T-helper 1 cell treated with Interleukin-12 subunit alpha and Interleukin-12 subunit beta and Interleukin-4 antibody, amounts not matched to agents 30 μg/mL and 1 μg/mL, for 36 hours (primary cell): Measurements from ENCODE around the gene SLC11A2.

ENCODE experiments used
- H3K27ac Mint-ChIP-seq: one replicate; pipeline ENCODE4 v1.8.0; 2021; ENCODE audit warnings: mild to moderate bottlenecking, mixed read lengths
- H3K27me3 Mint-ChIP-seq: one replicate; pipeline ENCODE4 v1.8.0; 2021; ENCODE audit warnings: low read depth, mixed read lengths
- H3K36me3 Mint-ChIP-seq: one replicate; pipeline ENCODE4 v1.8.0; 2021; ENCODE audit warnings: low read depth, mixed read lengths
- H3K4me1 Mint-ChIP-seq: one replicate; pipeline ENCODE4 v1.8.0; 2021; ENCODE audit warnings: low read depth, mixed read lengths
- H3K4me3 Mint-ChIP-seq: one replicate; pipeline ENCODE4 v1.8.0; 2021; ENCODE audit warnings: mild to moderate bottlenecking, moderate library complexity, mixed read lengths
- H3K9me3 Mint-ChIP-seq: one replicate; pipeline ENCODE4 v1.8.0; 2021; ENCODE audit warnings: mixed read lengths

Gene SLC11A2

DNA sequence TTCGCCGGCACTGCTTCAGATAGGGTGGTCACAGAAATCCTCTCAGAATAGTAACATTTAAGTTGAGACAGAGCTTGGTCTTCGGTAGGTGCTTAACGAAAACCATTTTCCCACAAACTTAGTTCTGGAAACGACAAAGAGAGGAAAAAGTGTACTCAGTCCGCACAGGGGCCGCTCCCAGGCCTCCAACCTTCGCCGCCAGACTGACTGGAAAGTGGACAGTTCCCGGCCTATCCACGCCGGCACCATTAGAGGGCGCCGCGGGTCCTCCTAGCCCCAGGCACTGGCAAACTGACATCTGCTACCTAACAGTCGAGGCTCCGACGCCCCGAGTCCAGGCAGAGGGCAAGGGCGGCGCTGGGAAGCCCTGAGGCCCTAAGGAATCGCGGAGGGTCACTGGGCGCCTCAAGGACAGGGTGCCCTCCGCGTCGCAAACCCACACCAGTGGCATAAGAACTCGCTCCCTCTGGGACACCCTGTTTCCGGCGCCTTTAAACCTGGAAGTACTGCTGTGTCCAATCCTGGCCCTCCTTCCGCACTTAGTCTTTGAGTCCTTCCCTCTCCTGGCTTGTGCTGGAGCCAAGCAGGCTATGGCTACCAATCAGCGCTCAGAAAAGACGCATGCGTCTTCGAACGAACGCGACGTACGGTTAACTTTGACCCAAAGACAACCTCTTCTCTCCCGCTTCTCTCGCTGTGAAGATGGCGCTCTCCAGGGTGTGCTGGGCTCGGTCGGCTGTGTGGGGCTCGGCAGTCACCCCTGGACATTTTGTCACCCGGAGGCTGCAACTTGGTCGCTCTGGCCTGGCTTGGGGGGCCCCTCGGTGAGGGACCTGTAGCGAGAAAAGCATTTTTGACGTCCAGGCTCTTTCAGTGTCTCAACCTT lies 21.7 kb upstream of the SLC11A2 start, which contains the start of gene LETMD1:
LETMD1 (plus strand) TSS at position 673 of the 886 bp plus-strand sequence; CDS start at position 703, 30 bp downstream.
- Mint-ChIP-seq H3K9me3 (no peaks in the 10 kb centered on the region), H3K4me3 (peak within 1 kb of the TSS; percentile 95), H3K27ac (peak within 1 kb of the TSS; percentile 93), H3K36me3 (peaks cover 14% of the 10 kb centered on the region), H3K4me1 (peaks cover 26% of the 10 kb centered on the region), H3K27me3 (no peaks in the 10 kb centered on the region)

DNA sequence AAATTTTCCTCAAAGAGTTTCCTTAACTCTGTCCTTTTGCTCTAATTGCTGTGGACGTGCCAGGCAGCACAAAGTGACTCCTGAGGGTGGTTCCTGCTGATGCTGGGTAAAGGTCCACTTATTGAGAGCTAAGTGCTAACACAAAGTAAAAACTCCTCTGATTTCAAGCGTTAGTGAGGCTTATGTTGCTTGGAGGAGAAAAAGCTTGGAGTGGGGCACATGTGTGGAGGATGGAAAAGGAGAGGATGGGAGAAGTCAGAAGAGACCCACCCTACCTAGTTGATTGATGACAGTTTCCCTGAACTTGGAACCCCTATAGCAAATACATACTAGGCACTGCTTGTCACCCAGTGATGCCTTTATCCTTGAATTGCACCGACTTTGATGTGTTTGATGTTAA lies 10.1 kb upstream of the SLC11A2 start:
- no peak overlapping the region for H3K27ac Mint-ChIP-seq
- no peaks in the 10 kb centered on the region for H3K4me1 Mint-ChIP-seq
- no peaks in the 10 kb centered on the region for H3K36me3 Mint-ChIP-seq
- no peak overlapping the region for H3K4me3 Mint-ChIP-seq
- no peaks in the 10 kb centered on the region for H3K27me3 Mint-ChIP-seq
- no peaks in the 10 kb centered on the region for H3K9me3 Mint-ChIP-seq

DNA sequence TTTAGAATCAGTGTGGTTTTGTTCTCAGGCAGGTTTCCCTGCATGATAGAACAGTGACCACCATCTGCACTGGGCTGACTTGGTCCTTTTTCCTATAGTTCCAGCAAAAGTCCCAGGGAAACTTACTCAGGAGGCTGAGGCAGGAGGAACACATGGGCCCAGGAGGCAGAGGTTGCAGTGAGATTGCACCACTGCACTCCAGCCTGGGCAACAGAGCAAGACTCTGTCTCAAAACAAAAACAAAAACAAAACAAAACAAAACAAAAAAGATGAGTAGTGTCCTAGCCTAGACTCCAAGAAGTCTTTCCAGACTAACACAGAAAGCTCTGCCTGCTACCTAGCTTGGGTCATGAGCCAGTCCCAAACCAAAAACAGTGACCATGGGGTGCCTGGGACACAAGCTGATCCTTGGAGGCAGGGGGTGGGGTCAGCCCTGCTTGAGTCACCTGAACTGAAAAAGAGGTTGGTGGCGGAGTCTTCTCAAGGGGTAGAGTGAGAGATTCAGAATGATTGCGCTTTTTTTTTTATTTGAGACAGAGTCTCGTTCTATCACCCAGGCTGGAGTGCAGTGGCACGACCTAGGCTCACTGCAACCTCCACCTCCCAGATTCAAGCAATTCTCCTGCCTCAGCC lies 7.4 kb upstream of the SLC11A2 start:
- no peaks in the 10 kb centered on the region for H3K4me1 Mint-ChIP-seq
- H3K27ac Mint-ChIP-seq, result no peak overlapping the region
- H3K36me3 Mint-ChIP-seq, result no peaks in the 10 kb centered on the region
- H3K9me3 Mint-ChIP-seq, result no peaks in the 10 kb centered on the region
- H3K4me3 Mint-ChIP-seq, result no peak overlapping the region
- H3K27me3 Mint-ChIP-seq, result peaks cover 4% of the 10 kb centered on the region

DNA sequence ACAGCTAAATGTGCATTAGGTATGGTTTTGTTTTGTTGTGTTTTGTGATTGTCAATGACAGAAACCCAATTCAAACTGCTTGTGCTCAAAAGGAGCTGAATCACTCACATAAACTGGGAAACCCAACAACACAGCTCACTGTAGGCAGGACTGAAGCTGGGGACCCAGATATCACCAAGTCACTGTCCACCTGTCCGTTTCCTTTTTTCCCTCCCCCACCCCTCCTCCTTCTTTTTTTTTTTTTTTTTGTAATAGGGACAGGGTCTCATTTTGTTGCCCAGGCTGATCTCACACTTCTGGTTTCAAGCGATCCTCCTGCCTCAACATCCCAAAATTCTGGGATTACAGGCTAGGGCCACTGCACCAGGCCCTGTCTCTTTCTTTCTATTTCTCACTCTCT lies 6.9 kb upstream of the SLC11A2 start:
- no peaks in the 10 kb centered on the region for H3K9me3 Mint-ChIP-seq
- no peak overlapping the region for H3K4me3 Mint-ChIP-seq
- H3K27ac Mint-ChIP-seq, result no peak overlapping the region
- H3K4me1 Mint-ChIP-seq, result no peaks in the 10 kb centered on the region
- H3K36me3 Mint-ChIP-seq, result no peaks in the 10 kb centered on the region
- peaks cover 9% of the 10 kb centered on the region for H3K27me3 Mint-ChIP-seq

- H3K9me3 Mint-ChIP-seq, result no peaks in the 10 kb centered on the region
- peaks cover 22% of the 10 kb centered on the region for H3K4me1 Mint-ChIP-seq
- H3K27me3 Mint-ChIP-seq, result peaks cover 10% of the 10 kb centered on the region
- H3K27ac Mint-ChIP-seq, result no peak overlapping the region
- H3K36me3 Mint-ChIP-seq, result no peaks in the 10 kb centered on the region
- no peak overlapping the region for H3K4me3 Mint-ChIP-seq
Observed at GRCh38 chr12:51028813-51029150, 2.6 kb upstream of the SLC11A2 start.

GRCh38 chr12:51028126-51028812 lies 2.1 kb upstream of the SLC11A2 start:
- no peaks in the 10 kb centered on the region for H3K9me3 Mint-ChIP-seq
- H3K36me3 Mint-ChIP-seq, result no peaks in the 10 kb centered on the region
- H3K27ac Mint-ChIP-seq, result no peak overlapping the region
- peaks cover 10% of the 10 kb centered on the region for H3K27me3 Mint-ChIP-seq
- H3K4me1 Mint-ChIP-seq, result peaks cover 27% of the 10 kb centered on the region
- H3K4me3 Mint-ChIP-seq, result no peak overlapping the region

DNA sequence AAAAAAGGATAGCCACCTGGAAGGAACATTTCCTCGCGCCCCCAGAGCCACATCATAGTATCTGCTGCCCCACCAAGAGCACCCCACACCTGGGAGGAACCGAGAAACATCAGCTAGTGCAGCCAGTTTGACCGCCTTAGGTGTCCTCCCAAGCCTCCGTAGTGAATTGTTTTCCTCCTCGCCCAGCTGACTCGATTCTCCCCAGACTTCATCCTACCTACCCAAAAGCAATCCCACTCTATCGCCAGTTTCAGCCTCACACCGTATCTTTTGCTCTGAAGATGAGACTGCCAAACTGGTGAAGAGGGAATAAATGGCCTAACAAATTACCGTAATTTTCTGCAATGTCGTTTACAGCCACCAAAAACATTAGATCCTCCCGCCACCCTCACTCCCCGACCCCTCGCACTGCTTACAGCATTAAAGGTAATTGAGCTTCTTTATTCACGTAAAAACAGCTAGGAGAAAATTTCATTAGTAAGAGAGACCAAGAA lies 1.2 kb upstream of the SLC11A2 start:
- no peaks in the 10 kb centered on the region for H3K9me3 Mint-ChIP-seq
- peaks cover 10% of the 10 kb centered on the region for H3K27me3 Mint-ChIP-seq
- H3K4me3 Mint-ChIP-seq, result peak overlapping the region; percentile 23

GRCh38 chr12:51025338-51025835 lies 797 bp downstream of the SLC11A2 start:
- Mint-ChIP-seq H3K4me3 (peak overlapping the region; percentile 95), H3K27me3 (peaks cover 10% of the 10 kb centered on the region), H3K27ac (peak overlapping the region; percentile 98), H3K4me1 (peaks cover 44% of the 10 kb centered on the region), H3K36me3 (peaks cover 1% of the 10 kb centered on the region), H3K9me3 (no peaks in the 10 kb centered on the region)

More for the DNA sequence above, 1.2 kb upstream of the SLC11A2 start:
- H3K4me1 Mint-ChIP-seq, result peaks cover 30% of the 10 kb centered on the region
- no peak overlapping the region for H3K27ac Mint-ChIP-seq
- no peaks in the 10 kb centered on the region for H3K36me3 Mint-ChIP-seq

DNA sequence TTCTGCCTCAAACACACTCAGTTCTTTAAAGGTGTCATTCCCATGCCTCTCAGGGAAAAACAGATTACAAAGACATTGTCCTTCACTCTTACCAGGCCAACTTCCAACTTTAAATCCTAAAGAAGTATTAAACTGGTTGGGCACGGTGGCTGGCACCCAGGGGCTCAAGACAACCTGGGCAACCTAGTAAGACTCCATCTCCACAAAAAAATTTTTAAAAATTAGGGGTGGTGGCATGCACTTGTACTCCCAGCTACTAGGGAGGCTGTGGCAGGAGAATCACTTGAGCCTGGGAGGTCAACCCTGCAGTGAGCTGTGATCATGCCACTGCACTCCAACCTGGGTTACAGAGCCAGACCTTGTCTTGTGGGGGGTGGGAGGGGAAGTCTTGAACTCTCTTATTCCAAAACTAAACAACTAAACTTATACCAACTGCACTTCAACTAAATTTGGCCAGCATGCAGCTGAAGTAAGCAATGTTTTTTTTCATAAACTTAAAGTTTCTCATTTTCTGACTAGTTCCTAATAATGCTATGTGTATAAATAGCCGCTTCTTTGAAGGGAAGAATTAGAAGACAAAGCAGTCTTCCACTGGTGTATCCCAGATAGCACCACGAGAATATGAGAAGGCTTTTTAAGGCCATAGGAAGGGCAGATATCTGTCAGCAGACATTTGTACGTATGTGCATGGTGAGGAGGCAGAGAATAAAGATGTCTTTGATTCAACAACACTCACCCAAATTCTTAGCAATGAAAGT lies 2.4 kb downstream of the SLC11A2 start:
- H3K27me3 Mint-ChIP-seq, result peaks cover 8% of the 10 kb centered on the region
- peaks cover 52% of the 10 kb centered on the region for H3K4me1 Mint-ChIP-seq
- H3K27ac Mint-ChIP-seq, result peak overlapping the region; percentile 98
- no peaks in the 10 kb centered on the region for H3K9me3 Mint-ChIP-seq
- peaks cover 1% of the 10 kb centered on the region for H3K36me3 Mint-ChIP-seq
- peak overlapping the region; percentile 95 for H3K4me3 Mint-ChIP-seq

DNA sequence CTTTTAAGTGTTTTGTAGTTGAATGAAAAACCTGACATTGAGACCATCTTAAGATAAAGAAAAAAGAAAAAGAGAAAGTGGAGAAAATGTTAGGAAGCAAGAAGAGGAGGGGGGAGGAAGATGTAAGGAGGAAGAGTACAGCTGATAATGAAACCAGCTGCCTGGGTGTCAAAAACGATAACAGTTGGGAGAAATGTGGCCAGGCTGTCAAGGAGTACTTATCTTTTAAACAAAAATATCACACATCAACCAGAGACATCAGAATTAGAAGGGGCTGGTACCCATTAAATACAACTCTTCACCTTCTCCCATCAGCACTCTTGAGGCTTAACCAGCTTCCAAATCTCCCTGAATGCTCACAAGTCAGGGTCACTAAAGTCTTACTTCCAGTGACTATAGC lies 4.5 kb downstream of the SLC11A2 start:
- peaks cover 3% of the 10 kb centered on the region for H3K36me3 Mint-ChIP-seq
- H3K4me3 Mint-ChIP-seq, result peak overlapping the region; percentile 37
- H3K9me3 Mint-ChIP-seq, result no peaks in the 10 kb centered on the region
- H3K27me3 Mint-ChIP-seq, result no peaks in the 10 kb centered on the region
- H3K4me1 Mint-ChIP-seq, result peaks cover 52% of the 10 kb centered on the region
- peak overlapping the region; percentile 65 for H3K27ac Mint-ChIP-seq

DNA sequence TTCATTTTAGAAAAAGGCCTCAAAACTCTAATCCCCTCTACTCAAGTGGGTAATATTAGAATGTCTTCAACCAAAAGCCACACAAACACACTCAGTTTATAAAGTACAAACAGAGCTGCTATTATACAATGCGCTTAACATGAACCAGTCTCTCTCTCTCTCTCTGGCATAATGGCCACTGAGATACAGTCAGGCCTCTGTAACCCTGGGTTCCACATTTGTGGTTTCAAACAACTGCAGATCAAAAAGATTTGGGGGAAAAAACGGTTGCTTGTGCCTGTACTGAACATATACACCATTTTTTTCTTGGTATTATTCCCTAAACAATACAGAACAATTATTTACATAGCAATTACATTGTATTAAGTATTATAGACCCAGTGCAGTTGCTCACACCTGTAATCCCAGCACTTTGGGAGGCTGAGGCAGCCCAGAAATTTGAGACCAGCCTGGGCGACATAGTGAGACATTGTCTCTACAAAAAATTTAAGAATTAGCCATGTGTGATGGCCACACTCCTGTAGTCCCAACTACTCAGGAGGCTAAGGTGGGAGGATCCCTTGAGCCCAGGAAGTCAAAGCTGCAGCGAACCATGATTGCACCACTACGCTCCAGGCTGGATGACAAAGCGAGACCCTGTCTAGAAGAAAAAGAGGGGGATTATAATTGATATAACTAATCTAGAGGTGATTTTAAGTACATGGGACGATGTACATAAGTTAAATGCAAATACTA lies 5.6 kb downstream of the SLC11A2 start:
- Mint-ChIP-seq H3K4me1 (peaks cover 50% of the 10 kb centered on the region), H3K27me3 (no peaks in the 10 kb centered on the region), H3K36me3 (peaks cover 3% of the 10 kb centered on the region), H3K9me3 (no peaks in the 10 kb centered on the region), H3K27ac (no peak overlapping the region), H3K4me3 (no peak overlapping the region)

DNA sequence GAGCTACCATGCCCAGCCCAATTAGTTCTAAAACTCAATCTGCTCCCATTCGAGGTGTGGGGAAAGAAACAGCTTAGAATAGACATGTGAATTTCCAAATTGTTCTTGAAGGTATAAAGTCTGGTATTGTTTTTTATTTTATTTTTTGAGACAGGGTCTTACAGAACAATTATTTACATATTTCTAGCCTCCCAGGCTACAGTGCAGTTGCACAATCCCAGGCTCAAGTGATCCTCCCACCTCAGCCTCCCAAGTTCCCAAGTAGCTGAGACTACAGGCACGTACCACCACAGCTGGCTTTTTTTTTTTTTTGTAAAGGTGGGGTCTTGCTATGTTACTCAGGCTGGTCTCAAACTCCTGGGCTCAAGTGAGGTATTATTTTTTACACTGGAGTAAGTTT lies 6.3 kb downstream of the SLC11A2 start:
- H3K9me3 Mint-ChIP-seq, result no peaks in the 10 kb centered on the region
- H3K4me3 Mint-ChIP-seq, result no peak overlapping the region
- peaks cover 44% of the 10 kb centered on the region for H3K4me1 Mint-ChIP-seq
- peaks cover 3% of the 10 kb centered on the region for H3K36me3 Mint-ChIP-seq
- no peaks in the 10 kb centered on the region for H3K27me3 Mint-ChIP-seq
- no peak overlapping the region for H3K27ac Mint-ChIP-seq

- H3K4me1 Mint-ChIP-seq, result peaks cover 34% of the 10 kb centered on the region
Observed at GRCh38 chr12:51018956-51019355, 7.2 kb downstream of the SLC11A2 start.

More at GRCh38 chr12:51018956-51019355, 7.2 kb downstream of the SLC11A2 start:
- peaks cover 3% of the 10 kb centered on the region for H3K36me3 Mint-ChIP-seq
- no peaks in the 10 kb centered on the region for H3K27me3 Mint-ChIP-seq
- H3K9me3 Mint-ChIP-seq, result no peaks in the 10 kb centered on the region
- no peak overlapping the region for H3K4me3 Mint-ChIP-seq
- no peak overlapping the region for H3K27ac Mint-ChIP-seq
